IPS-15b (cell line): Measurements from ENCODE around the gene SCEL.

Source experiments
- H3K27me3 ChIP-seq: one replicate; pipeline ENCODE4 v1.6.1; 2013; ENCODE audit warnings: low read length; ENCODE audit not compliant: control insufficient read depth, insufficient read depth
- H3K36me3 ChIP-seq: one replicate; pipeline ENCODE4 v1.6.1; 2013; ENCODE audit warnings: low read length; ENCODE audit not compliant: control insufficient read depth, insufficient read depth
- H3K4me1 ChIP-seq: one replicate; pipeline ENCODE4 v1.6.1; 2013; ENCODE audit warnings: mild to moderate bottlenecking, low read length; ENCODE audit not compliant: control insufficient read depth, insufficient read depth
- H3K4me3 ChIP-seq: one replicate; pipeline ENCODE4 v1.5.1; 2013; ENCODE audit warnings: low read depth, low read length
- H3K9ac ChIP-seq: one replicate; pipeline ENCODE4 v1.6.1; 2013; ENCODE audit warnings: low read depth, mild to moderate bottlenecking, low read length
- H3K9me3 ChIP-seq: one replicate; pipeline ENCODE4 v1.6.1; 2013; ENCODE audit warnings: mild to moderate bottlenecking, low read length; ENCODE audit not compliant: control insufficient read depth, insufficient read depth

SCEL gene

DNA sequence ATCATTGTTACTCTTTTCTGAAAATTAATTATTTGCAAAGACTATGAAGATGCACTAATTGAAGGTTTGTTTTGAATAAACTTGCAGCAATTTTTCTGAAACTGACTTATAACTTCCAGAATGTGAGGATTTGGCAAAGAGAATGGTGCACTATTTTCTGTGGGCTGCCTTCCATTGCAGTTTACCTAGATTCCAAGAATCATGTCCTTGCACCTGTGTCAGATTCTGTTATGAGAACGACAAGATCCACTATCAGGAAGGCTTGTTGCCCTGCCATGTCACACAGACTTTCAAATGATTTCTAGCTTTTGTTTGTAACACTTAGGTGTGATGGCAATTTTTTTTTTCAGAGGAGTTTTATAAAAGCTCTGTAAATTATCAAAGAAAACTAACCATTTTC, 156.4 kb downstream of the SCEL start:
- no peaks in the 10 kb centered on the region for H3K9me3 ChIP-seq
- no peaks in the 10 kb centered on the region for H3K36me3 ChIP-seq
- H3K9ac ChIP-seq: no peak overlapping the region
- H3K4me3 ChIP-seq: no peak overlapping the region
- peaks cover 15% of the 10 kb centered on the region for H3K27me3 ChIP-seq
- peaks cover 8% of the 10 kb centered on the region for H3K4me1 ChIP-seq

DNA sequence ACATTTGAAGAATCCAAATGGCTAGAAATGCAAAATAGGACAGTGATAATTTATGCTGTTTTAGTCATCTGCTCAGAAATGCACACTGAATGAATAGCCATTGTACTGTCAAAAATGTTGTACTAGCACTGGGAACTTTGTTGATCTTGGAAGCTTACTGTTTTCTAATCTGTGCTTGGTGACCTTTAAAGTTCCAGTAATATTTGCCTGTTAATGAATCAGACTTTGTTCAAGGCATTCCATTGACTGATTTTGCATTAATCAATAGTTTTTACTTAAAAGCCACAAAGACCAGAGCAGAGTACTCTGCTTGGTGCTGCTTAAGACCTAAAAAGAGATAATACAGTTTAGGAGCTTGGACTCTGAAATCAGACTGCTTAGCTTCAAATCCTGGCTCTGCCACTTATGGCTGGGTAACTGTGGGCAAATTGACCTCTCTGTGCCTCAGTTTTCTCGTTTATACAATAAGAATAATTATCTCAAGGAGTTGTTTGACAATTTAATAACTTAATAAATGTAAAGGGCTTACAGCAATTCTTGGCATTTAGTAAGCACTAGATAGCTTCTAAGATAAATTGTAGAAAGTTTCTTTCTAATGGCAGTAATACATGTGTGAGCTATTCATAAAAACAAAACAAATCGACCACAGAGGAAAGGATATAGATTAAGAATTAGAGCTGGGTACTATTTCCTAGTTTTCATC, 157.4 kb downstream of the SCEL start:
- H3K4me1 ChIP-seq: peaks cover 8% of the 10 kb centered on the region
- peaks cover 16% of the 10 kb centered on the region for H3K27me3 ChIP-seq
- H3K4me3 ChIP-seq: no peak overlapping the region
- H3K36me3 ChIP-seq: no peaks in the 10 kb centered on the region
- no peak overlapping the region for H3K9ac ChIP-seq
- no peaks in the 10 kb centered on the region for H3K9me3 ChIP-seq

- Histone ChIP-seq H3K36me3 (no peaks in the 10 kb centered on the region), H3K4me1 (peaks cover 8% of the 10 kb centered on the region), H3K4me3 (no peak overlapping the region), H3K9ac (no peak overlapping the region), H3K27me3 (peaks cover 16% of the 10 kb centered on the region), H3K9me3 (no peaks in the 10 kb centered on the region)
These were observed 158.0 kb downstream of the SCEL start for GRCh38 chr13:77693449-77693940.
